Activated CD4-positive, CD25-positive, alpha-beta regulatory T cell treated with anti-CD3 and anti-CD28 coated beads, Interleukin-2, amount 50 U/mL, for 16 hours (primary cell): ENCODE results near the gene GAK.
"Not testable (repeated sequence)": the region's sequence is repeated elsewhere in the genome, so short reads cannot be mapped to it uniquely, and the experiment has no call there.

Experiments
- DNase-seq: peaks from one replicate; pipeline ENCODE4 v3.0.0-alpha.2; 2020; ENCODE audit warnings: low read depth, low spot score

The GAK gene

GRCh38 chr4:926538-926937, 5.6 kb downstream of the GAK start:
- DNase-seq, result no peak

GRCh38 chr4:925771-926500, 6.2 kb downstream of the GAK start:
- DNase-seq, result no peak

- no peak for DNase-seq
These were observed 6.9 kb downstream of the GAK start for GRCh38 chr4:925171-925570.

DNA sequence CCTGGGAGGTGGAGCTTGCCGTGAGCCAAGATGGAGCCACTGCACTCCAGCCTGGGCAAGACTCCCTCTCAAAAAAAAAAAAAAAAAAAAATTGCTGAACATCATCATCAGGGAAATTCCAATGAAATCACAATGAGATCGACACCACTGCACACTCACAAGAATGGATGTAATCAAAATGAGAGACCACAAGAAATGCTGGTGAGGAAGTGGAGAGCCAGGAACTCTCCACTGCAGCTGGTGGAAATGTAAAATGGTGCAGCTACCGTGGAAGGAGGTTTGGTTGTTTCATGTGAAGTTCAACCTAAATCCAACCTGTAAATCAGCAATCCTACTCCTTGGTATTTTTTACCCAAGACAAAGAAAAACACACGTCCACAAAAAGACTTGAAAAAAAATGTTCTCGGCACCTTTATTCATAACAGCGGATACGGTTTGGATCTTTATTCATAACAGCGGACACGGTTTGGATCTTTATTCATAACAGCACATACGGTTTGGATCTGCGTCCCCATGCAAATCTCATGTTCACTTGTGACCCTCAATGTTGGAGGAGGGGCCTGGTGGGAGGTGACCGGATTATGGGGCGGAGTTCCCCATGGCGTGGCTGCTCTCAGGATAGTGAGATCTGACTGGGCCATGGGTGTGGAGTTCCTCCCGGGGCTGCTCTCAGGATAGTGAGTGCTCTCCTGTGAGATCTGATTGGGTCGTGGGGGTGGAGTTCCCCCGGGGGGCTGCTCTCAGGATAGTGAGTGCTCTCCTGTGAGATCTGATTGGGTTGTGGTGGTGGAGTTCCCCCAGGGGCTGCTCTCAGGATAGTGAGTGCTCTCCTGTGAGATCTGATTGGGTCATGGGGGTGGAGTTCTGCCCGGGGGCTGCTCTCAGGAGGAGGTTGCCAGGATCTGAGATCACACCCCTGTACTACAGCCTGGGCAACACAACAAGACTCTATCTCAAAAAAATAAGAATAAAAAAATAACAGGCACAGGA, 7.7 kb downstream of the GAK start:
- no peak for DNase-seq

DNA sequence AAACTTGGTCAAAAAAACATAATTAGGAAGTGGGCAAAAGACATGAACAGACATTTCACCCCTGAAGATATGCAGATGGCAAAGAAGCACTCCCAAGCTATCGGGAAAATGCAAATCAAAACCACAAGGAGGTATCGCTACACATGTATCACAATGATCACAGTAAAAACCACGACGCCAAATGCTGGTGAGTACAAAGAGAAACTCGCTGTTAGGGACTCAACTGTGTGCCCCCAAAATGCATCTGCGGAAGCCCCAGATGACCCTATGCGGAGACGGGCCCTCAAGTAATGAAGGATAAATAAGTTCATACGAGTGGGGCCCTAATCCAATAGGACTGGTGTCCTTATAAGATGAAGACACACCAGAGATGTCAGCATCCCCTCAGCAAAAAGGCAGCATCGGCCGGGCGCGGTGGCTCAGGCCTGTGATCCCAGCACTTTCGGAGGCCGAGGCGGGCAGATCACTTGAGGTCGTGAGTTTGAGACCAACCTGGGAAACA, 10.2 kb downstream of the GAK start:
- DNase-seq, result no peak

DNA sequence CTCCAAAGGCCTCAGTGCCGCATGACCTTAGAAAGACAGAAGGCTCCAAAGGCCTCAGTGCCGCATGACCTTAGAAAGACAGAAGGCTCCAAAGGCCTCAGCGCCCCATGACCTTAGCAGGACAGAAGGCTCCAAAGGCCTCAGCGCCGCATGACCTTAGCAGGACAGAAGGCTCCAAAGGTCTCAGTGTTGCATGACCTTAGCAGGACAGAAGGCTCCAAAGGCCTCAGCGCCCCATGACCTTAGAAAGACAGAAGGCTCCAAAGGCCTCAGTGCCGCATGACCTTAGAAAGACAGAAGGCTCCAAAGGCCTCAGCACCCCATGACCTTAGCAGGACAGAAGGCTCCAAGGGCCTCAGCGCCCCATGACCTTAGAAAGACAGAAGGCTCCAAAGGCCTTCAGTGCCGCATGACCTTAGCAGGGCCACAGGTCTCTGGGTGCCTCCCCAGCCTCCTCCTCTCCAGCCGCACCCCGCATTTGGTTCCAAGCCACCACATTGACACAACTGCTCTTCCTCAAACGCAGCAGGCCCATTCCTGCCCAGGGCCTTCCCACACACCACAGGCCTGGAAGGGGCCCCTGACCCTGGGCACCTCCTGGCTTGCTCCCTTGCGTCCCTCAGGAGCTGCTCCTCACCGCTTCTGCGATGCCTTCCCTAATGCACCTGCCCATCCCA, 13.0 kb downstream of the GAK start:
- not testable (repeated sequence) for DNase-seq

- DNase-seq, result not testable (repeated sequence)
These were observed 13.5 kb downstream of the GAK start for GRCh38 chr4:918591-918990.

GRCh38 chr4:917992-918391, 14.1 kb downstream of the GAK start:
- DNase-seq, result no peak

DNA sequence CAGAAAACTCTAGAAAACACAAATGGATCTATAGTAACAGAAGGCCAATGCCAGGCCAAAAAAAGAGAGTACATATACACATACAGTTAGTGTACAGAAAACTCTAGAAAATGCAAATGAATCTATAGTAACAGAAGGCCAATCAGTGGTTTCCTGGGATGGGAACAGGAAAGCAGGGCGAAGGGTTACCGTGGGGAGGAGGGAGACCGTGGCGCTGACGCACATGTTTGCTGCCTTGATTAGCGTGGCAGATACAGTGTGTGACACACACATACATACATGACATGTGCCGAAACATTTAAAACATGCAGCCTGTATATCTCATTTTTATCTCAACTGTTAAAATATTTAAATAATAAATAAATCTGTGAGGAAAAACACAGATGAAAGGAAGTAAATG, 14.7 kb downstream of the GAK start:
- DNase-seq, result no peak

GRCh38 chr4:915595-915994, 16.5 kb downstream of the GAK start:
- DNase-seq, result no peak

DNA sequence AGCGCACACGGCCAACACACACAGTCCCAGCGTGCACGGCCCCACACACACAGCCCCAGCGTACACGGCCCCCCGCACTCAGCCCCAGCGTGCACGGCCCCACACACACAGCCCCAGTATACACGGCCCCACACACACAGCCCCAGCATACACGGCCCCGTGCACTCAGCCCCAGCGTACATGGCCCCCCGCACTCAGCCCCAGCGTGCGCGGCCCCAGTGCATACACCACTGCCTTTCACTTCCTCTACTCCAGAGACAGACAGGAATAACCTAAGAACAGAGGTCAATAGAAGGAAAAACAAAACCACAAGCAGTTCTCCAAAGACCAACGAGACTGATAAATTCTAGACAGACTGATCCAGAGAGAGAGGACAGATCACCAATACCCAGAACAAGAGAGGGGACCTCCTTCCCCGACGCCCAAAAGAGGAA, 17.1 kb downstream of the GAK start:
- no peak for DNase-seq

DNA sequence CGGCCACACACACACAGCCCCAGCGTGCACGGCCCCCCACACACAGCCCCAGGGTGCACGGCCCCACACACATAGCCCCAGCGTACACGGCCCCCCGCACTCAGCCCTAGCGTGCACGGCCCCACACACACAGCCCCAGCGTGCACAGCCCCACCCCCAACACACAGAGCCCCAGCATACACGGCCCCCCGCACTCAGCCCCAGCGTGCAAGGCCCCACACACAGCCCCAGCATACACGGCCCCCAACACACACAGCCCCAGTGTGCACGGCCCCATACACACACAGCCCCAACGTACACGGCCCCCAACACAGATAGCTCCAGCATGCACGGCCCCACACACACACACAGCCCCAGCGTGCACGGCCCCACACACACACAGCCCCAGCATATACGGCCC, 17.6 kb downstream of the GAK start:
- no peak for DNase-seq

DNA sequence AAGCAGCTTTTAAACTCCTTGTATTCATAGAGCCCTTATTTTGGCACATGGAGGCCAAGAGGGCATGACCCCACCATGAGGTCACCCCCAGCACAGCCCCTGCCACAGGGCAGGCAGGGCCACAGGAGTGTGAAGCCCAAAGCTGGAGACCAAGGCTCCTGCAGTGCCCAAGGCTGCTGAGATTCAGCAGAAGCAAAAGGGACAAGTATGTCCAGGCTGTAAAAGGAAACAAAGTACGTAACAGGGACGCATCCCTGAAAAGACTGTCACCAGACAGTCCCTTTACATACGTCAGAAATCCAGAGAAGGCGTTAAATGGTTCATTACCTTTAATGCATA, 18.9 kb downstream of the GAK start:
- DNase-seq, result no peak

GRCh38 chr4:912548-913279, 19.4 kb downstream of the GAK start:
- no peak for DNase-seq

- DNase-seq, result no peak
These were observed 20.1 kb downstream of the GAK start for GRCh38 chr4:911871-912490.

- DNase-seq, result no peak
These were observed 20.8 kb downstream of the GAK start for GRCh38 chr4:911221-911751.

DNA sequence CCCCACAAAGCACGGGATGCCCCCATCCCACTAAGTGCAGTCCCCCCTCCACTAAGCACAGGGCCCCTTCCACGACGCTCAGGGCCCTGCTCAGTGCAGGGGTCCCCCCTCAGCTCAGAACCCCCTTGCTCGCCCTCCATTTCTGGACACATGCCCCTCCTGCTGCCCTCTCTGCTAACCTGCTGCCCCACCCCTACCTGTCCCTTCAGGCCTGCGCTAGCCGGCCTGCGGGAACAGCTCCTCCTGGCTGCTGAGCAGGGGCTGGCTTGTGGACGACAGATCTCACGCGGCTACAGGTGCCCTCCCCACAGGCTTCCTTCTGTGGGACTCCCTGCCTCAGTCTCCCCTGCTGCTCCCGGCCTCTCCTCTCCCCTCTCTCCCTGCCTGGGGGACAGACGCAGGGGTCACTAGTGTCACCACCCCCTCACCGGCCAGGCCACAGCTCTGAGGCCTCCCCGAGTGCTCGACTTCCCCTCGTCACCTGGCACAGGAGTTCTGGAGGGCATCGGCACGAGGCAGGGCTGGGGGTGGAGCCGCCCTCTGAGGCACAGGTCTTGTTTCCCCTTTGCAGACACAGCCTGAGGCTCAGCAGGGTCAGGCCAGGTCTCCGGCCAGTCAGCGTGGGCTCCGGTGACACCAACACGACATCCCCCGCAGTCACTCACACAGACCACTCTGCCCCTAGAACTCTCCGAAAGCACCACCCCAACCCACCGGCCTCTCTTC, 21.6 kb downstream of the GAK start:
- no peak for DNase-seq

DNA sequence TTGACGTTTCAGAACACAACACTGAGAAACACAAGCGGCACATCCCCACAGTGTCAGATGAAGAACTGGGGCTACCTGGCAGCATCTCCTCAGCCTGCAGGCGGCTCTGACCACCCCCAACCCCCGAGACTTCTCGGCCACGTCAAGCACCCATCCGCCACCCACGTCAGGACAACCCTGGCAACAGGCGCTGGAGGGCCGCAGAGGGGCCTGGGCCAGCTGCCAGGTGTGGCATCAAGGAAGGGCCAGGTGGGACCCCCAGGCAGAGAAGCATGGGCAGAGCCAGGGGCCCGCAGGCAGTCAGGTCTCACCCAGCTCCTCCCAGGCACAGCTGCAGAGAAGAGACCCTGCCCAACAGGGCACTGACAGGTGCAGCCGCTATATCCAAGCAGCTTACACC, 22.3 kb downstream of the GAK start:
- DNase-seq, result no peak

DNA sequence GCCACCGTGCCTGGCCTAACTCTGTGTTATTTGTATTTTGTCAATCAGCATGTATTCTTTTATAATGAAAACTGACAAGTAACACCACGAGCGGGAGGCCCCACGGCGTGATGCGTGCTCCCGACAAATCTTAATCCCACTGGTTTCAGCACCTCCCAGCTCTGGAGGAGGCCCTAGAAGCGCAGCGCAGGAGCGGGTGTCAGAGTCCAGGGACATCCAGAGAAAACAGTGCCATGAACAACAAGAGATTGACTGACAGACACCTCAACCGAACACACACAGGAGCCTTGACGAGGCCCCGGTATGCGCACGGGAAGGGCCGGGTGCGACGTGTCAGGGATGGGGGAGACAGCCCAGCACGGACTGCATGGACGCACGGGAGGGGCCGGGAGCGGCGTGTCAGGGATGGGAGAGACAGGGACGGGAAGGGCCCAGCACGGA, 23.0 kb downstream of the GAK start:
- no peak for DNase-seq
